Measurements from ENCODE around the gene PSPN. TPM values are rescaled to one million over a fixed set of nuclear protein-coding genes. Genes with fewer than 3 reads are reported as not detected.

PSPN gene
- total and polyA plus RNA-seq, 9 of the 15 experiments (the other 6 are each of a cell fraction or from before 2014, with no cell fraction given), result 0.21 to 1.1 (median 0.58) TPM

DNA sequence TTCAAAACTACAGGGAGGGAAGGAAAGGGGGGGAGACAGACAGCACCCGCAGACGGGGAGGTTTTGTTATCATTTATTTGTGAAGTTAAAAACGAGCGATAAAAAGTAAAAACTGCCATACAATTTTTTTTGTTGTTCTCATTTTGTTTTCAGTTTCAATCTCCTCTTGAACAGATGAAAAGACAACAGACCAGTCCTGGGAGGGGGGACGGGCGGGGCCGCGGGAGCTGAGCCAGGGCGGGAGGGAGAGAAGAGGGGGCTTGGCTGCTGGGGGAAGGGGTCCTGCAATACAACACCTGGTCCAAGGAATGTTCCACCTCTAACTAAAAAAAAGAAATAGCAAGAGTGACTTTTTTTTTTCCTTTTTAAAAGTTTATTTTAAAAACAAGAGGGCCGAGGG lies 37.6 kb upstream of the PSPN start:
- H3K4me3 ChIP-seq, result no peak overlapping the region
- no TSS peak for BruUV-seq (replicated peaks)
- no peak for TF ChIP-seq CBFA2T2 (conservative IDR thresholded peaks at IDR 0.05)
- TF ChIP-seq ZNF589 (CRISPR knock-in tag; IDR thresholded peaks at IDR 0.05; ENCODE audit: low read depth), result no peak
- 0 out of 2 replicates have a peak, but pooled peaks have one; percentile 8 for TF ChIP-seq VEZF1 (CRISPR knock-in tag; IDR thresholded peaks at IDR 0.05)
- no peak for TF ChIP-seq DDX20 (tag; IDR thresholded peaks at IDR 0.05; ENCODE audit: low read depth)
- TF ChIP-seq, protein P1, sequence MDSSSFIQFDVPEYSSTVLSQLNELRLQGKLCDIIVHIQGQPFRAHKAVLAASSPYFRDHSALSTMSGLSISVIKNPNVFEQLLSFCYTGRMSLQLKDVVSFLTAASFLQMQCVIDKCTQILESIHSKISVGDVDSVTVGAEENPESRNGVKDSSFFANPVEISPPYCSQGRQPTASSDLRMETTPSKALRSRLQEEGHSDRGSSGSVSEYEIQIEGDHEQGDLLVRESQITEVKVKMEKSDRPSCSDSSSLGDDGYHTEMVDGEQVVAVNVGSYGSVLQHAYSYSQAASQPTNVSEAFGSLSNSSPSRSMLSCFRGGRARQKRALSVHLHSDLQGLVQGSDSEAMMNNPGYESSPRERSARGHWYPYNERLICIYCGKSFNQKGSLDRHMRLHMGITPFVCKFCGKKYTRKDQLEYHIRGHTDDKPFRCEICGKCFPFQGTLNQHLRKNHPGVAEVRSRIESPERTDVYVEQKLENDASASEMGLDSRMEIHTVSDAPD (CRISPR knock-in tag; IDR thresholded peaks at IDR 0.05), result no peak
- no peak for TF ChIP-seq GTF2E2 (tag; IDR thresholded peaks at IDR 0.05)
- no peak for TF ChIP-seq ZNF785 (CRISPR knock-in tag; IDR thresholded peaks at IDR 0.05)

More for the DNA sequence above, 37.6 kb upstream of the PSPN start:
- in situ Hi-C loops (cut with MboI) (no loop called here), intact Hi-C loops (cut with micrococcal nuclease) (no loop called here)
- no peaks in the 10 kb centered on the region for H3K9me1 ChIP-seq (ENCODE audit: control insufficient read depth, insufficient read depth, low read length)
- CTCF ChIA-PET (ENCODE audit: low intra/inter-chr PET ratio), result interaction anchor here (0.6 kb wide), 1 partner anchor 10 kb away, joined by 3 read pairs; no protein-coding TSS in a partner anchor
- no peak overlapping the region for H3K27ac ChIP-seq (ENCODE audit: extremely low read depth, low read depth, low read length)
- H3K9ac ChIP-seq (ENCODE audit: insufficient read depth in 1 of 2, low read depth in 2 of 2, low read length in 2 of 2), result no peak overlapping the region
- no peak overlapping the region for H3K4me2 ChIP-seq (ENCODE audit: insufficient read depth, low read length)
- POLR2A ChIA-PET, result no interaction called here
- H3K79me2 ChIP-seq (ENCODE audit: control insufficient read depth, insufficient read depth, low read length), result no peaks in the 10 kb centered on the region
- 69% methylated on average over 4 of the region's 10 CpGs for WGBS (ENCODE audit: insufficient coverage, low coverage, missing lambda C conversion rate)
- no peaks in the 10 kb centered on the region for H3K9me3 ChIP-seq (replicated peaks; ENCODE audit: control insufficient read depth, insufficient read depth, low read depth, low read length)
- peaks cover 0 to 46% of the 10 kb centered on the region in 2 experiments; a peak in 2 of 5 replicates for H3K4me1 ChIP-seq (replicated peaks in 1 of 2; ENCODE audit: control insufficient read depth in 2 of 2, insufficient read depth in 2 of 2, low read length in 2 of 2)
- ATAC-seq, result no peak
- no peaks in the 10 kb centered on the region for H3K27me3 ChIP-seq (ENCODE audit: control insufficient read depth in 2 of 2, insufficient read depth in 2 of 2, low read length in 2 of 2)
- H4K20me1 ChIP-seq (replicated peaks; ENCODE audit: control insufficient read depth, insufficient read depth, low read length), result peaks cover 5% of the 10 kb centered on the region; the same call in 1 of the 2 replicates
- peak in 1 of 4 experiments; percentile 21 for DNase-seq (ENCODE audit: extremely low read depth in 1 of 4, low spot score in 3 of 4)
- H2AFZ ChIP-seq (ENCODE audit: low read depth, low read length), result no peak overlapping the region
- no peak for FAIRE-seq
- H3K36me3 ChIP-seq (ENCODE audit: control insufficient read depth, insufficient read depth, low read length), result peaks cover 49% of the 10 kb centered on the region; the same call in 1 of the 3 replicates
